ENCODE results near the gene RPS6KA2.

Gene RPS6KA2

GRCh38 chr6:166551754-166552495 lies 75.1 kb downstream of the RPS6KA2 start:
- Histone ChIP-seq H3K4me3 (replicated peaks; ENCODE audit: low read depth, low read length) (no peak overlapping the region), H3K36me3 (ENCODE audit: control insufficient read depth, insufficient read depth, low read length) (no peaks in the 10 kb centered on the region), H3K27me3 (replicated peaks; ENCODE audit: control insufficient read depth, insufficient read depth, low read length) (no peaks in the 10 kb centered on the region)
- DNase-seq (ENCODE audit: extremely low read depth, insufficient read length), result no peak
- no peak for TF ChIP-seq CTCF (IDR thresholded peaks at IDR 0.05; ENCODE audit: insufficient read depth, low read length, poor library complexity, severe bottlenecking)

GRCh38 chr6:166546653-166547052 lies 80.4 kb downstream of the RPS6KA2 start:
- no peaks in the 10 kb centered on the region for H3K27me3 ChIP-seq (replicated peaks; ENCODE audit: control insufficient read depth, insufficient read depth, low read length)
- H3K36me3 ChIP-seq (ENCODE audit: control insufficient read depth, insufficient read depth, low read length), result no peaks in the 10 kb centered on the region
- no peak for DNase-seq (ENCODE audit: extremely low read depth, insufficient read length)
- no peak for TF ChIP-seq CTCF (IDR thresholded peaks at IDR 0.05; ENCODE audit: insufficient read depth, low read length, poor library complexity, severe bottlenecking)
- no peak overlapping the region for H3K4me3 ChIP-seq (replicated peaks; ENCODE audit: low read depth, low read length)

- DNase-seq (ENCODE audit: extremely low read depth, insufficient read length), result no peak
- no peak for TF ChIP-seq CTCF (IDR thresholded peaks at IDR 0.05; ENCODE audit: insufficient read depth, low read length, poor library complexity, severe bottlenecking)
- no peak overlapping the region for H3K4me3 ChIP-seq (replicated peaks; ENCODE audit: low read depth, low read length)
- H3K36me3 ChIP-seq (ENCODE audit: control insufficient read depth, insufficient read depth, low read length), result no peaks in the 10 kb centered on the region
- H3K27me3 ChIP-seq (replicated peaks; ENCODE audit: control insufficient read depth, insufficient read depth, low read length), result no peaks in the 10 kb centered on the region
Measured at GRCh38 chr6:166545156-166546034, 81.7 kb downstream of the RPS6KA2 start.

GRCh38 chr6:166544296-166544605 lies 82.8 kb downstream of the RPS6KA2 start:
- TF ChIP-seq CTCF (IDR thresholded peaks at IDR 0.05; ENCODE audit: insufficient read depth, low read length, poor library complexity, severe bottlenecking), result no peak
- no peak for DNase-seq (ENCODE audit: extremely low read depth, insufficient read length)
- Histone ChIP-seq H3K4me3 (replicated peaks; ENCODE audit: low read depth, low read length) (no peak overlapping the region), H3K27me3 (replicated peaks; ENCODE audit: control insufficient read depth, insufficient read depth, low read length) (no peaks in the 10 kb centered on the region), H3K36me3 (ENCODE audit: control insufficient read depth, insufficient read depth, low read length) (no peaks in the 10 kb centered on the region)

GRCh38 chr6:166543603-166544295 lies 83.3 kb downstream of the RPS6KA2 start:
- H3K27me3 ChIP-seq (replicated peaks; ENCODE audit: control insufficient read depth, insufficient read depth, low read length), result no peaks in the 10 kb centered on the region
- DNase-seq (ENCODE audit: extremely low read depth, insufficient read length), result no peak
- H3K36me3 ChIP-seq (ENCODE audit: control insufficient read depth, insufficient read depth, low read length), result no peaks in the 10 kb centered on the region
- no peak for TF ChIP-seq CTCF (IDR thresholded peaks at IDR 0.05; ENCODE audit: insufficient read depth, low read length, poor library complexity, severe bottlenecking)
- H3K4me3 ChIP-seq (replicated peaks; ENCODE audit: low read depth, low read length), result no peak overlapping the region
